NCI-H524 (cell line): ENCODE data around the gene IFNL3.
"Not testable (repeated sequence)": the region's sequence is repeated elsewhere in the genome, so short reads cannot be mapped to it uniquely, and the experiment has no call there.

Experiments used
- DNase-seq, 2 experiments: peaks; one replicate each; lab custom pipeline; 2025; lab: John Stamatoyannopoulos, UW

The IFNL3 gene

GRCh38 chr19:39218230-39219007 is 26.4 kb downstream of the IFNL3 start:
- peak; percentile 91 to 92 for DNase-seq

DNA sequence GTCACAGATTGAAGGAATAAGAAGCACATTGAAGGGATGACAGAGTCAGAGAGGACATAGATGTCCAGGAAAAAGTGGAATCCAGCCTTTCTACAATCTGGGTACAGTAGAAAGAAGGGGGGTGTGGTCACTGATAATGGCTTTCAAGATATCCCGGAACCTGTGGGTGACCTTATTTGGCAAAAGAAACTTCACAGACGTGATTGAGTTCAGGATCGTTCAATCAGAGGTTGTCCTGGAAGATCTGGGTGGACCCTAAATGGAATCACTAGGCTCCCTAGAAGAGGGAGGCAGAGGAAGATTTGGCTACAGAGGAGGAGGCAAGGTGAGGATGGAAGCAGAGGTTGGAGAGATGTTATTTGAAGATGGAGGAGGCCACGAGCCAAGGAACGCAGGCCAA is 27.7 kb downstream of the IFNL3 start:
- no peak for DNase-seq

DNA sequence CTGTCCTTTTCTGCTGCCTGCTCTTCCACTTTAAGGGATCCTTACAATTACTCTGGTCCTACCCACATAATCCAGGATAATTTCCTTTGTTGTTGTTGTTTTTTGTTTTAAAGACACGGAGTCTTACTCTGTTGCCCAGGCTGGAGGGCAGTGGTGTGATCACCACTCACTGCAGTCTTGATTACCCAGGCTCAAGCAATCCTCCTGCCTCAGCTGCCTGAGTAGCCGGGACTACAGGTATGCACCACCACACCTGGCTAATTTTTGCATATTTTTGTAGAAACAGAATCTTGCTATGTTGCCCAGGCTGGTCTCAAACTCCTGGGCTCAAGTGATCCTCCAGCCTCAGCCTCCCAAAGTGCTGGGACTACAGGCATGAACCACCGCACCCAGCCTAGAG is 29.5 kb downstream of the IFNL3 start:
- not testable (repeated sequence) for DNase-seq

- peak; percentile 44 to 59 for DNase-seq
Observed at GRCh38 chr19:39212375-39212742, 32.4 kb downstream of the IFNL3 start.

GRCh38 chr19:39211731-39212374 is 33.0 kb downstream of the IFNL3 start:
- DNase-seq, result no peak

- DNase-seq, result no peak
Observed at GRCh38 chr19:39209196-39209595, 35.6 kb downstream of the IFNL3 start.

GRCh38 chr19:39208175-39208795 is 36.5 kb downstream of the IFNL3 start:
- DNase-seq, result no peak

DNA sequence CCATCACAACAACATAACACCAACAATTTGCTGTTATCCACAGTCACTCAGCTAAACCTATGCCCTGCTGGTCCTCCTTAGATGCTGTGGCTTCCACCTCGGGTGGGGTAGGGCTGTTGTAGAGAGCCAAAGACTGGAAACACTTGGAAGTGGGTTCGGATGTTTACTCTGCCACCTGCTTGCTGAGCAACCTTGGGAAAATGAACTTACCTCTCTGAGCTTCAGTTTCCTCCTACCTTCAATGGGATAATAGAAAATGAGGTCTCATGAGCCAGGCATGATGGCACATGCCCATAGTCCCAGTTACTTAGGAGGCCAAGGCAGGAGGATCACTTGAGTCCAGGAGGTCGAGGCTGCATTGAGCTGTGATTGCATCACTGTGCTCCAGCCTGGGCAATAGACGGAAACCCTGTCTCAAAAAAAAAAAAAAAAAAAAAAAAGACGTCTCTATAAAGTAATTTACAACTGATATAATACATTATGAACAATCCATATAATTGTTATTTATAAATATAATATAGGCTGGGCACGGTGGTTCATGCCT is 37.4 kb downstream of the IFNL3 start:
- no peak for DNase-seq

- DNase-seq, result no peak
Observed at GRCh38 chr19:39206122-39206521, 38.7 kb downstream of the IFNL3 start.

GRCh38 chr19:39205449-39205764 is 39.4 kb downstream of the IFNL3 start:
- no peak for DNase-seq

DNA sequence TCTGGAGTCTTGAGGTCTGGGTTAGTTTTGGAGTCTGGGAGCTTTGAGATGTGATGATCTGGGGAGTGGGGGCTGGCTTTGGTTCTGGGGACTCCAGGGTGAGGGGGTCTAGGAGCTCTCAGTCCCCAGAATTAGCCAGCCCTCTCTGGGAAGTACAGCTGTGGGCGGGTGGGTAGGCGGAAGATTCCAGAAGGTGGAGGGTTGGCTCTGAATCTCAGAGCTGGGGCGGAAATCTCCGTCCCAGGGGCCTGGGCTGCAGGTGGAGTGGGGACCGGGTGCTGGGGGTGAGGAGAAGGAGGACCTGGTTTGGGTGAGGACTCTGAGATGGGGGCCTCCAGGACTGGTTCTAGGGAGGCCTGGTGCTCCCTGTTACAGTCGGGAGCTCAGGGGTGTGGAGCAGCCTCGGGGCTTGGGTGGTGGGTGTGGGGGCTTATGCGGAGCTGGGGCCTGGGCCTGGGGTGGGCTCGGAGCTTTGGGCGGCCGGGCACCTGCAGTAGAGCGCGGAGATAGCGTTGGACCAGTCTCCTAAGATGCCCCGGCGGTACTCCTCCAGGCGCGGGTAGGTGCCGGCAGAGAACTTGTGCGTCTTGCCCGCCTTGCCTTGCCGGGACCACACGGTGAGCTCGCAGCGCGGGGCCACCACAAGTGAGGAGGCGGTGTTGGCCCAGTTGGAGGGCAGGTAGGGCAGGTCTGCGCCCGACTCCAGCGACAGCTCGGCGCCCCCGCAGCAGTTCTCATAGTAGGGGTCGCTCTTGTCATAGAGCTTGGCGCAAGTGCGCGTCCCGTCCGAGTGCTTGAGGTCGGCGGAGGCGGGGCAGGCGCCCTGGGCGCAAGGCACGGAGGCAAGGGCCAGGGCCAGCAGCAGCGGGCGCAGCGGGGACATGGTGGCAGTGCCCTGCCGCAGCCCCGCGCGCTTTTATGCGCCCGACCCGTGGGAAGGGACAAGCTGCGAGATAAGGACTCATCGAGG is 41.1 kb downstream of the IFNL3 start, which contains the start of gene SYCN:
TSS of gene SYCN (minus strand) at position 892 of the 970 bp plus-strand sequence. CDS start at position 883, 9 bp downstream.
- peak in 1 of 2 experiments; percentile 41 for DNase-seq

DNA sequence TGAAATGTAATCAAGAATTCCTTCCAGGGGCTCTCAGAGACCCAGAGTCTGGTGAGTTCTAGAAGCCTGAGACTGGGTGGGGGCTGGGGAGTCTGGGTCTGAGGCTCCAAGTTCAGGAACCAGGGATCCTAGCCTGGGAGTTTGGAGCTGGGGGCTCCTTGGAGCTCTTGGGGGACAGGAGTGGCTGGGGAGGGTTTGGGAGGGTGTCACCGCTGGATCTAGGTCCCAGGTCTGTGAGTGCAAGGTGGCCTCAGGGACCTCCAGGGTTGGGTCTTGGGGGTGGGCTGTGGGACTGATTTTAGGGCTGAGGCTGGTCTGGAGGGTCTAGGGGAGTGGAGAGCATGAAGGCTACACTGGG is 41.8 kb downstream of the IFNL3 start:
- no peak for DNase-seq

- DNase-seq, result peak; percentile 84 to 94
Observed at GRCh38 chr19:39200803-39201115, 44.0 kb downstream of the IFNL3 start.

GRCh38 chr19:39200066-39200802 is 44.6 kb downstream of the IFNL3 start:
- DNase-seq, result no peak

DNA sequence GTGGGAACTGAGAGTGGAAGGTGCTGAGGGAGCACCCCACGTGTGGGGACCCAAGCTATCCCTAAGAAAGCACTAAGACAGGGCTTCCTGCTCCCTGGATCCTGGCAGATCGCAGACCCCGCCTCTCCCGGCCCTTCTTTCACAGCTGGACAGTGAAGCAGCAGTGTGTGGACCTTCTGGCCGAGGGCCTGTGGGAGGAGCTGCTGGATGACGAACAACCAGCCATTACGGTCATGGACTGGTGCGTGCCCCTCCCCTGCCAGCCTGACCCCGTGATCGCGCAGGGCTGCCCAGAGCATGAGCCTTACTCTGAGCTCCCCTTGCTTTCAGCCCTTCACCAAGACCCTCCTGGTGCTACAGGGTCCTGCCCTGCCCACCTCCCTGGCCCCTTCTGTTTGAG is 45.8 kb downstream of the IFNL3 start:
- DNase-seq, result no peak

- no peak for DNase-seq
Observed at GRCh38 chr19:39197808-39198207, 47.0 kb downstream of the IFNL3 start.

DNA sequence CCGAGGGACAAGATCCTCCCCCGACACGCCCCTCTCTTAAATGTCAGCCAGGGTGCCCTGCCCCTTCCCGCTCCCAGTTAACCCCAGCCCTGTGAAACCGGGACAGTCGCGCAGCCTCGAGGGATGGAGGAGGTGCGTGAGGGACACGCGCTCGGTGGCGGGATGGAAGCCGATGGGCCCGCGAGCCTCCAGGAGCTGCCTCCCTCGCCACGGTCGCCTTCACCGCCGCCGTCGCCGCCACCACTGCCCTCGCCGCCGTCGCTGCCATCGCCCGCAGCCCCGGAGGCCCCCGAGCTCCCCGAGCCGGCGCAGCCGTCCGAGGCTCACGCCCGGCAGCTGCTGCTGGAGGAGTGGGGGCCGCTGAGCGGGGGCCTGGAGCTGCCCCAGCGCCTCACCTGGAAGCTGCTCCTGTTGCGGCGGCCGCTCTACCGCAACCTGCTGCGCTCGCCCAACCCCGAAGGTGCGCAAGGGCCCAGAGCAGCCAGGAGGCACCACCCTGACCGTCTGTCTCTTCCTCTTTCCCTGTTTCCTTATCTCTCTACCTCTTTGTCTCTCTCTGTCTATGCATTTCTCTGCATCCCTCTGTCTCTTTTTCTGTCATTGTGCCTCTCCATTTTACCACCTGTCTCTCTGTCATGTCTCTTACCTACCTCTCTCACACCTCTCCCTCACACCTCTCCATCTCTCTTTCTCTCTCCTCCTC is 47.8 kb downstream of the IFNL3 start, which contains the start of gene NCCRP1:
TSS of gene NCCRP1 (plus strand) at position 105 of the 703 bp plus-strand sequence. CDS start at position 124, 19 bp downstream.
- peak in 1 of 2 experiments; percentile 17 for DNase-seq

DNA sequence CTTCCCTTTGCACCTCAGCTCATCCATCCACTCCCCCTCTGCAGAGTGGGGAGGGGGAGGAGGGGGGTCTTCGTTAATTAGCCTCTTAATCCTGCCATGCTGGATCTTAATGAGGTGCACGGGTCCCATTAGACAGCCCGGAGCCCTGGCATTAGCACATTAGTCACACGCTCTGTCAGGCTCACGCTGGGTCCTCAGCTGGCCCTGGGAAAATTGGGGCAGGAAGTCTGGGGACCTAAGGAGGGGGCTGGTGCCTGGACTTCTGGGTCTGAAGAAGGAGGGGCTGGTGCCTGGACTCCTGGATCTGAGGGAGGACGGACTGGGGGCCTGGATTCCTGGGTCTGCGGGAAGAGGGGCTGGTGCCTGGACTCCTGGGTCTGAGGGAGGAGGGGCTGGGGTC is 48.5 kb downstream of the IFNL3 start:
- DNase-seq, result peak; percentile 13 to 35

- DNase-seq, result no peak
Observed at GRCh38 chr19:39195755-39196154, 49.1 kb downstream of the IFNL3 start.

DNA sequence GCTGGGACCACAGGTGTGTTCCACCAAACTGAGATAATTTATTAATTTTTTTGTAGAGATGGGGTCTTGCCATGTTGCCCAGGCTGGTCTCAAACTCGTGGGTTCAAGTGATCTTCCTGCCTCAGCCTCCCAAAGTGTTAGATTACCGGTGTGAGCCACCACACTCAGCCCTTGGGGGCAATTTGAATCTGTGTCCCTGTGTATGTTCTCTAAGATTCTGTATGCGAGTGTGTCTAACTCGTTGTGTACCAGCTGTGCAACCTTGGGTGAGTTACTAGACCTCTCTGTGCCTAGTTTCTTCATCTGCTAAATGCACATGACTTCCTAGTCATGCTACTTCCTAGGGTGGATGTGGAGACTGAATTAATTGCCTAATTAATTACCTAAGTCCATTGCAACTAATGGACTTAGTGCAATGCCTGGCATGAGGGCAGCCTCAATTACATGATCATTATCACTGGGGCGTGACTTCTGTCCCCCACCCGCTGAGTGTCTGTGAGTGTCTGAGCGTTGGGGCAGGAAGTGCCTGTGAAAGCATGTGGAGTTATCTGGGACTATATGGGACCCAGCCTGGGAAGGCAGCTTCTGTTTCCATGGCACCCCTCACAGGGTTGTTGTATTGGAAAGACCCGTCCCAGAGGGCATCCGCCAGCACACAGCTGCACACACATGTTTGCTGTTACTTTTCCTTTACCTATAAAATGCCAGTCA is 49.8 kb downstream of the IFNL3 start:
- peak in 1 of 2 experiments; percentile 28 for DNase-seq
